Colonic mucosa (tissue), 4 donors: Measurements from ENCODE around the gene SIM2. TPM values are rescaled to one million over a fixed set of nuclear protein-coding genes. Genes with fewer than 3 reads are reported as not detected.

Experiments used
- DNase-seq: peaks from one replicate; pipeline ENCODE4 v3.0.0-alpha.2; 2020
- H3K27ac ChIP-seq: fragments of 200-600 bp; one replicate; pipeline ENCODE4 v1.8.0; 2021
- H3K27me3 ChIP-seq: fragments of 200-600 bp; one replicate; pipeline ENCODE4 v1.8.0; 2021
- H3K36me3 ChIP-seq: fragments of 200-600 bp; one replicate; pipeline ENCODE4 v1.8.0; 2021
- H3K4me1 ChIP-seq: fragments of 200-600 bp; one replicate; pipeline ENCODE4 v1.8.0; 2021; ENCODE audit warnings: mild to moderate bottlenecking
- H3K4me3 ChIP-seq: fragments of 200-600 bp; one replicate; pipeline ENCODE4 v1.8.0; 2021
- H3K9ac ChIP-seq, 2 donors: one replicate each; pipeline ENCODE4 v1.7.0; 2013; ENCODE audit warnings: control low read depth in 2 of 2, low read depth in 2 of 2, low read length in 2 of 2
- H3K9me3 ChIP-seq: fragments of 200-600 bp; one replicate; pipeline ENCODE4 v1.8.0; 2021
- CTCF ChIP-seq: fragments of 200-600 bp; IDR thresholded peaks from one replicate; pipeline ENCODE4 v1.8.0; 2022; ENCODE audit warnings: antibody characterized with exemption, mild to moderate bottlenecking
- intact Hi-C: fragments of 100-400 bp; cut with DNase I; formaldehyde crosslinking; loops from one replicate; pipeline ENCODE4 v1.14.1; 2022
- total RNA-seq, 2 donors: library from RNA; stranded (reverse); fragmentation: NEBNext Ultra II Directional in 1 of 2; extraction: Animal tissue kit (Norgen Biotek cat#: 25700) in 1 of 2; gene quantifications; one replicate each; pipeline ENCODE4 v1.2.1, GENCODE V29; 2021
- donor health status: healthy.
- donor health status: DM: no; HTN: no; CAD: no.
- donor health status: DM: no; HTN: no; CAD: no.

The SIM2 gene
- total RNA-seq, 2 donors from 2014 or later: 0.07 to 0.08 TPM

GRCh38 chr21:36706951-36707762 lies 8.2 kb downstream of the SIM2 start:
- peak; percentile 17 for DNase-seq
- Histone ChIP-seq H3K27ac (no peak overlapping the region), H3K4me1 (peaks cover 8% of the 10 kb centered on the region), H3K9ac (no peak overlapping the region), H3K36me3 (no peaks in the 10 kb centered on the region), H3K4me3 (no peak overlapping the region), H3K27me3 (peaks cover 95% of the 10 kb centered on the region), H3K9me3 (no peaks in the 10 kb centered on the region)
- intact Hi-C loops: no loop called here
- TF ChIP-seq CTCF: no peak

GRCh38 chr21:36707763-36708285 lies 8.9 kb downstream of the SIM2 start:
- no peak for TF ChIP-seq CTCF
- DNase-seq: no peak
- intact Hi-C loops: no loop called here
- Histone ChIP-seq H3K4me3 (no peak overlapping the region), H3K36me3 (no peaks in the 10 kb centered on the region), H3K4me1 (peaks cover 8% of the 10 kb centered on the region), H3K27me3 (peaks cover 95% of the 10 kb centered on the region), H3K9me3 (no peaks in the 10 kb centered on the region), H3K27ac (no peak overlapping the region), H3K9ac (no peak overlapping the region)

GRCh38 chr21:36708286-36709029 lies 9.5 kb downstream of the SIM2 start:
- TF ChIP-seq CTCF: no peak
- H3K36me3 ChIP-seq: no peaks in the 10 kb centered on the region
- peaks cover 95% of the 10 kb centered on the region for H3K27me3 ChIP-seq
- intact Hi-C loops: no loop called here
- H3K9me3 ChIP-seq: no peaks in the 10 kb centered on the region
- DNase-seq: no peak
- no peak overlapping the region for H3K4me3 ChIP-seq
- no peak overlapping the region for H3K27ac ChIP-seq
- H3K4me1 ChIP-seq: peaks cover 8% of the 10 kb centered on the region
- H3K9ac ChIP-seq: no peak overlapping the region

- H3K27ac ChIP-seq: no peak overlapping the region
- H3K36me3 ChIP-seq: no peaks in the 10 kb centered on the region
- H3K27me3 ChIP-seq: peaks cover 90% of the 10 kb centered on the region
- no peak for DNase-seq
- H3K4me1 ChIP-seq: peaks cover 8% of the 10 kb centered on the region
- intact Hi-C loops: no loop called here
- no peak overlapping the region for H3K4me3 ChIP-seq
- no peaks in the 10 kb centered on the region for H3K9me3 ChIP-seq
- TF ChIP-seq CTCF: no peak
- H3K9ac ChIP-seq: no peak overlapping the region
These were observed 10.3 kb downstream of the SIM2 start for GRCh38 chr21:36709030-36709867.
